Ovary (tissue), 9 donors: ENCODE measurements around the gene HNRNPA1. TPM values are rescaled to one million over a fixed set of nuclear protein-coding genes. Genes with fewer than 3 reads are reported as not detected.
A peak's percentile ranks its signal among the peaks of the same experiment; 100 is the strongest.

Experiments used
- DNase-seq, 5 donors: peaks; one replicate each; pipeline ENCODE4 v3.0.0-alpha.2; 2019 to 2020
- H3K27ac ChIP-seq, 2 donors: fragments of 200-600 bp; one replicate each; pipeline versions ENCODE4 v1.5.1 to v1.8.0; 2019 to 2022
- H3K27me3 ChIP-seq: fragments of 200-600 bp; one replicate; pipeline ENCODE4 v1.8.0; 2022
- H3K36me3 ChIP-seq: fragments of 200-600 bp; sonication (generic); one replicate; pipeline ENCODE4 v1.5.1; 2019
- H3K4me1 ChIP-seq: one replicate; pipeline ENCODE4 v1.8.1; 2013; ENCODE audit warnings: mild to moderate bottlenecking, moderate library complexity; ENCODE audit not compliant: insufficient read depth
- H3K4me3 ChIP-seq: fragments of 200-600 bp; sonication (generic); one replicate; pipeline ENCODE4 v1.5.1; 2017
- H3K9me3 ChIP-seq, 2 donors: fragments of 200-600 bp in 1 of 2; sonication (generic) in 1 of 2; one replicate each; pipeline versions ENCODE4 v1.5.1 to v1.8.1; 2013 to 2019; ENCODE audit warnings: mild to moderate bottlenecking in 1 of 2, moderate library complexity in 1 of 2
- CTCF ChIP-seq, 3 donors: fragments of 450-650 bp in 2 of 3; fragments of 200-600 bp in 1 of 3; IDR thresholded peaks; one replicate each; pipeline versions ENCODE4 v1.5.1 to v1.8.0; 2016 to 2022; ENCODE audit warnings: antibody characterized with exemption in 3 of 3, mild to moderate bottlenecking in 1 of 3
- EP300 ChIP-seq: sonication (generic); formaldehyde crosslinking; IDR thresholded peaks from one replicate; pipeline ENCODE4 v1.6.1; 2017; ENCODE audit warnings: antibody characterized with exemption
- POLR2A ChIP-seq: fragments of 450-650 bp; IDR thresholded peaks from one replicate; pipeline ENCODE4 v1.6.1; 2017; ENCODE audit warnings: antibody characterized with exemption, mild to moderate bottlenecking, moderate library complexity
- WGBS, 3 donors: extraction: QIAGEN DNeasy Blood & Tissue Kit in 1 of 3; methylation state at CpG; one replicate each; pipeline versions ENCODE4 v1.1.5 to v1.1.7; 2013 to 2017; 5-methylcytosine and 5-hydroxymethylcytosine counted together
- intact Hi-C, 4 donors: fragments of 100-400 bp; cut with DNase I; formaldehyde crosslinking; loops; one replicate each; pipeline versions ENCODE4 v1.11.0 to v1.15.1; 2022 to 2023
- polyA plus RNA-seq, 2 donors: library from polyadenylated mRNA; stranded (reverse); fragments of 200-250 nt in 1 of 2; fragments of 350-450 nt in 1 of 2; fragmentation: Illumina TruSeq in 1 of 2; extraction: RNeasy Lipid Tissue Mini Kit (QIAGEN cat#74804) in 1 of 2; gene quantifications; one replicate each; pipeline ENCODE4 v1.2.3, GENCODE V29; 2013 to 2014
- total RNA-seq, 7 donors: library from RNA; depleted of rRNA in 2 of 7; stranded (reverse); fragments of >200 nt in 2 of 7; fragmentation: NEBNext Ultra II Directional in 3 of 7; extraction: Animal tissue kit (Norgen Biotek cat#: 25700) in 3 of 7; gene quantifications; one replicate each; pipeline versions ENCODE4 v1.1.0 to v1.2.4, GENCODE V29; 2016 to 2023
- donor health status: DM: no; HTN: no; CAD: no; lungs with moderate emphysema.
- donor health status: DM: no; HTN: no; CAD: no.
- donor health status: Bipolar disorder and iron deficiency.
- donor health status: DM: yes; HTN: yes; CAD: no.
- donor health status: DM: no; HTN: no; CAD: no.
- donor health status: DM: yes; HTN: yes; CAD: no.

Gene HNRNPA1
- total and polyA plus RNA-seq, 9 donors: 586 to 2,586 (median 2,385) TPM

GRCh38 chr12:54273981-54274380 lies 6.5 kb upstream of the HNRNPA1 start:
- H3K9me3 ChIP-seq: no peaks in the 10 kb centered on the region
- H3K4me3 ChIP-seq: no peak overlapping the region
- DNase-seq: no peak
- no peak overlapping the region for H3K27ac ChIP-seq
- no peaks in the 10 kb centered on the region for H3K36me3 ChIP-seq
- peaks cover 4% of the 10 kb centered on the region for H3K4me1 ChIP-seq
- intact Hi-C loops: no loop called here
- H3K27me3 ChIP-seq: no peaks in the 10 kb centered on the region
- 95% methylated on average over 2 of the region's 2 CpGs for WGBS, 3 donors
- TF ChIP-seq POLR2A: no peak
- no peak for TF ChIP-seq CTCF (IDR thresholded peaks at IDR 0.05)
- TF ChIP-seq EP300: no peak

GRCh38 chr12:54276368-54276767 lies 4.2 kb upstream of the HNRNPA1 start:
- H3K36me3 ChIP-seq: no peaks in the 10 kb centered on the region
- peaks cover 4% of the 10 kb centered on the region for H3K4me1 ChIP-seq
- no peak for DNase-seq
- WGBS, 3 donors: 85 to 91% (median 89%) methylated on average over 3 of the region's 3 CpGs
- intact Hi-C loops: no loop called here
- H3K27me3 ChIP-seq: no peaks in the 10 kb centered on the region
- H3K9me3 ChIP-seq: no peaks in the 10 kb centered on the region
- H3K27ac ChIP-seq: no peak overlapping the region
- TF ChIP-seq POLR2A: no peak
- no peak for TF ChIP-seq CTCF (IDR thresholded peaks at IDR 0.05)
- no peak for TF ChIP-seq EP300
- H3K4me3 ChIP-seq: no peak overlapping the region

- TF ChIP-seq EP300: no peak
- no peak for TF ChIP-seq CTCF (IDR thresholded peaks at IDR 0.05)
- TF ChIP-seq POLR2A: no peak
- Histone ChIP-seq H3K27ac (no peak overlapping the region), H3K4me1 (peaks cover 4% of the 10 kb centered on the region), H3K36me3 (no peaks in the 10 kb centered on the region), H3K9me3 (no peaks in the 10 kb centered on the region), H3K27me3 (no peaks in the 10 kb centered on the region), H3K4me3 (no peak overlapping the region)
- DNase-seq: no peak
- WGBS, 3 donors: 21 to 35% (median 25%) methylated on average over 5 of the region's 5 CpGs
- intact Hi-C loops: no loop called here
Observed at GRCh38 chr12:54277823-54278276, 2.7 kb upstream of the HNRNPA1 start.

- no peak for DNase-seq
- H3K9me3 ChIP-seq: no peaks in the 10 kb centered on the region
- TF ChIP-seq POLR2A (peak; percentile 66), EP300 (no peak), CTCF (IDR thresholded peaks at IDR 0.05) (no peak)
- peaks cover 6% of the 10 kb centered on the region for H3K4me1 ChIP-seq
- intact Hi-C loops: loop anchor here in 1 of 4 donors (1.0 kb wide), 1 partner anchor 46 kb away; the partner anchor contains the start of gene COPZ1
- H3K27me3 ChIP-seq: no peaks in the 10 kb centered on the region
- H3K4me3 ChIP-seq: peak overlapping the region; percentile 65
- 0% methylated on average over 19 of the region's 19 CpGs for WGBS, 3 donors
- H3K36me3 ChIP-seq: no peaks in the 10 kb centered on the region
- H3K27ac ChIP-seq: peak overlapping the region; percentile 26 to 96
Observed at GRCh38 chr12:54279227-54279631, 1.3 kb upstream of the HNRNPA1 start.
